ENCODE results near the gene ST13.
"Not testable (repeated sequence)": the region's sequence is repeated elsewhere in the genome, so short reads cannot be mapped to it uniquely, and the experiment has no call there.

GRCh38 chr22:40845816-40846215 lies 10.6 kb downstream of the ST13 start:
- TF ChIP-seq E2F3 (CRISPR knock-in tag; IDR thresholded peaks at IDR 0.05); CBFB (CRISPR knock-in tag; IDR thresholded peaks at IDR 0.05); CTCF (IDR thresholded peaks at IDR 0.05 in 2 of 3, conservative IDR thresholded peaks at IDR 0.05 in 1 of 3; ENCODE audit: insufficient read depth in 2 of 3, low read depth in 1 of 3, low read length in 3 of 3): not testable (repeated sequence)

Data from K562 (cell line).